GM12875 (cell line): Measurements from ENCODE around the gene DDX42.

Source experiments
- H3K4me3 ChIP-seq: one replicate; pipeline ENCODE4 v1.5.1; 2011; ENCODE audit warnings: low read depth, low read length, control low read depth
- CTCF ChIP-seq: IDR thresholded peaks from 2 replicates; pipeline ENCODE4 v1.5.1; 2011; ENCODE audit warnings: low read depth, mild to moderate bottlenecking, control low read depth, inconsistent platforms, low read length, moderate library complexity, borderline replicate concordance; ENCODE audit not compliant: insufficient read depth

Gene DDX42

GRCh38 chr17:63762161-63763078 is 11.6 kb upstream of the DDX42 start:
- H3K4me3 ChIP-seq: no peak overlapping the region
- TF ChIP-seq CTCF: no peak

GRCh38 chr17:63764716-63765115 is 9.3 kb upstream of the DDX42 start:
- TF ChIP-seq CTCF: no peak
- no peak overlapping the region for H3K4me3 ChIP-seq

GRCh38 chr17:63766754-63767153 is 7.2 kb upstream of the DDX42 start:
- no peak overlapping the region for H3K4me3 ChIP-seq
- TF ChIP-seq CTCF: no peak

GRCh38 chr17:63768433-63768832 is 5.5 kb upstream of the DDX42 start:
- TF ChIP-seq CTCF: no peak

GRCh38 chr17:63772801-63773271 is 1.1 kb upstream of the DDX42 start:
- TF ChIP-seq CTCF: no peak
- peak overlapping the region; percentile 68 for H3K4me3 ChIP-seq

More at GRCh38 chr17:63768433-63768832, 5.5 kb upstream of the DDX42 start:
- H3K4me3 ChIP-seq: no peak overlapping the region

GRCh38 chr17:63773272-63774140 is 464 bp upstream of the DDX42 start, which contains the start of gene CCDC47:
CCDC47 (minus strand) TSS chr17:63773597; CDS start chr17:63766175, 7,422 bp downstream.
- TF ChIP-seq CTCF: no peak
- peak within 1 kb of the TSS; percentile 78 for H3K4me3 ChIP-seq
